ENCODE results near the gene GFM1. TPM values are rescaled to one million over a fixed set of nuclear protein-coding genes. Genes with fewer than 3 reads are reported as not detected.

Gene GFM1
- total RNA-seq, 1 donor from 2014 or later, result 52.0 TPM

DNA sequence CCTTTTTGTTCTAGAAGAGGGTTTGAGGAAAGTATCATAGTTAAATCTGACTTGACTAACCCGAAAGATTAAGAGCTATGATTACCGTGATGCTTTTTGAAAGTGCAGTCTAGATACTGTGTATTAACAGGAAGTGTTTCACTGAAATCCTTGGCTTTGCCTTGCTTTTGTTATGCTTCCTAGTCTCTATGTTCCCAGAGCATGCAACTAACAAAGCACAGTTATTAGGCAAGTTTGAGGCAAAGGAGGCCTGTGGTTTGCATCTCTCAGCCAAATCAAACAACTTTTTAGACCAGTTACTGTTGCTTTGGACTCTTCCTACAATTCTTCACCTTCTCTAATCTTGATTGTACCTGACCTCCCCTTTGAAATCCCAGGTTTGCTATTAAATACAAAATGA is 24.2 kb downstream of the GFM1 start:
- TF ChIP-seq, protein P1, sequence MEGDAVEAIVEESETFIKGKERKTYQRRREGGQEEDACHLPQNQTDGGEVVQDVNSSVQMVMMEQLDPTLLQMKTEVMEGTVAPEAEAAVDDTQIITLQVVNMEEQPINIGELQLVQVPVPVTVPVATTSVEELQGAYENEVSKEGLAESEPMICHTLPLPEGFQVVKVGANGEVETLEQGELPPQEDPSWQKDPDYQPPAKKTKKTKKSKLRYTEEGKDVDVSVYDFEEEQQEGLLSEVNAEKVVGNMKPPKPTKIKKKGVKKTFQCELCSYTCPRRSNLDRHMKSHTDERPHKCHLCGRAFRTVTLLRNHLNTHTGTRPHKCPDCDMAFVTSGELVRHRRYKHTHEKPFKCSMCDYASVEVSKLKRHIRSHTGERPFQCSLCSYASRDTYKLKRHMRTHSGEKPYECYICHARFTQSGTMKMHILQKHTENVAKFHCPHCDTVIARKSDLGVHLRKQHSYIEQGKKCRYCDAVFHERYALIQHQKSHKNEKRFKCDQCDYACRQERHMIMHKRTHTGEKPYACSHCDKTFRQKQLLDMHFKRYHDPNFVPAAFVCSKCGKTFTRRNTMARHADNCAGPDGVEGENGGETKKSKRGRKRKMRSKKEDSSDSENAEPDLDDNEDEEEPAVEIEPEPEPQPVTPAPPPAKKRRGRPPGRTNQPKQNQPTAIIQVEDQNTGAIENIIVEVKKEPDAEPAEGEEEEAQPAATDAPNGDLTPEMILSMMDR (IDR thresholded peaks at IDR 0.05), result no peak
- TF ChIP-seq EZH2phosphoT487 (IDR thresholded peaks at IDR 0.05) (no peak), EZH2 (IDR thresholded peaks at IDR 0.05) (no peak)
- peaks cover 10% of the 10 kb centered on the region for H3F3A ChIP-seq (ENCODE audit: low read depth)
- H4K20me1 ChIP-seq (ENCODE audit: low read depth), result no peaks in the 10 kb centered on the region
- H3K36me3 Mint-ChIP-seq, result peaks cover 10% of the 10 kb centered on the region
- peaks cover 2% of the 10 kb centered on the region for H3K27me3 Mint-ChIP-seq (ENCODE audit: insufficient read depth, low read depth)
- H3K4me2 ChIP-seq, result no peak overlapping the region
- peaks cover 15% of the 10 kb centered on the region for H3K36me3 ChIP-seq
- H3K9me3 Mint-ChIP-seq, result no peaks in the 10 kb centered on the region
- no peaks in the 10 kb centered on the region for H3K27me3 ChIP-seq
- no peak overlapping the region for H3K9ac ChIP-seq
- no peak overlapping the region for H3K4me3 ChIP-seq
- H3K4me1 Mint-ChIP-seq, result peaks cover 13% of the 10 kb centered on the region
- peaks cover 9% of the 10 kb centered on the region for H3K4me1 ChIP-seq
- H3K79me2 ChIP-seq (ENCODE audit: low read depth), result no peaks in the 10 kb centered on the region
- no peak overlapping the region for H2AFZ ChIP-seq (replicated peaks)
- no peaks in the 10 kb centered on the region for H3K9me3 ChIP-seq (ENCODE audit: low read depth)
- no peak overlapping the region for H3K27ac Mint-ChIP-seq
- no peak overlapping the region for H3K27ac ChIP-seq
- no peak overlapping the region for H3K4me3 Mint-ChIP-seq
- no peak for DNase-seq (ENCODE audit: low spot score)

DNA sequence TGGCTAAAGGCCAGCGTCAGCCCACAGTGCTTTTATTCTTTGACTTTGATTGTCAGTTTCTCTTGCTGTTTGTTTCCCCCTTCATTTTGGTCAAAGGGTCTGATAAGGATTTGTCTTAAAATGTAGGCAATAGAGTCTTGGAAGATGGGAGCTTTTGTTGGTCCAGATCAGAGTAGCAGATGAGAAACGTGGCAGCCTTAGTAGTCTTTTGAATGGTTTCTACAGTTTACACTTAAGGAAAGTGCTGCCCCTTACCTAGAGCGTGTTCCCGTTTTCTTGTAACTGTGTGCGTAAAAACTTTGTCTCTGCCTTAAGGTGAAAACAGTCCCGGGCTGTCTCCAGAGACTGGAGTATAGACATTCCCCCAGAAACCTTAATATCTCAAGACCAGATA is 27.5 kb downstream of the GFM1 start:
- H3K4me2 ChIP-seq, result peak overlapping the region; percentile 77
- H3K4me3 Mint-ChIP-seq, result peak overlapping the region; percentile 87
- peak overlapping the region; percentile 60 for H3K4me3 ChIP-seq
- no peaks in the 10 kb centered on the region for H4K20me1 ChIP-seq (ENCODE audit: low read depth)
- H3K27me3 Mint-ChIP-seq (ENCODE audit: insufficient read depth, low read depth), result peaks cover 2% of the 10 kb centered on the region
- H3K27ac Mint-ChIP-seq, result no peak overlapping the region
- no peak for DNase-seq (ENCODE audit: low spot score)
- peak overlapping the region; percentile 54 for H3K9ac ChIP-seq
- no peaks in the 10 kb centered on the region for H3K27me3 ChIP-seq
- H3K36me3 ChIP-seq, result peaks cover 13% of the 10 kb centered on the region
- TF ChIP-seq, protein P1 (IDR thresholded peaks at IDR 0.05), result no peak
- TF ChIP-seq EZH2 (IDR thresholded peaks at IDR 0.05), result no peak
- no peak for TF ChIP-seq EZH2phosphoT487 (IDR thresholded peaks at IDR 0.05)
- peak overlapping the region; percentile 83 for H2AFZ ChIP-seq (replicated peaks)
- no peaks in the 10 kb centered on the region for H3K79me2 ChIP-seq (ENCODE audit: low read depth)
- H3K36me3 Mint-ChIP-seq, result peaks cover 6% of the 10 kb centered on the region
- H3K27ac ChIP-seq, result no peak overlapping the region
- H3K4me1 ChIP-seq, result peaks cover 9% of the 10 kb centered on the region
- no peaks in the 10 kb centered on the region for H3K9me3 ChIP-seq (ENCODE audit: low read depth)
- no peaks in the 10 kb centered on the region for H3K9me3 Mint-ChIP-seq
- H3K4me1 Mint-ChIP-seq, result peaks cover 13% of the 10 kb centered on the region
- H3F3A ChIP-seq (ENCODE audit: low read depth), result peaks cover 10% of the 10 kb centered on the region

DNA sequence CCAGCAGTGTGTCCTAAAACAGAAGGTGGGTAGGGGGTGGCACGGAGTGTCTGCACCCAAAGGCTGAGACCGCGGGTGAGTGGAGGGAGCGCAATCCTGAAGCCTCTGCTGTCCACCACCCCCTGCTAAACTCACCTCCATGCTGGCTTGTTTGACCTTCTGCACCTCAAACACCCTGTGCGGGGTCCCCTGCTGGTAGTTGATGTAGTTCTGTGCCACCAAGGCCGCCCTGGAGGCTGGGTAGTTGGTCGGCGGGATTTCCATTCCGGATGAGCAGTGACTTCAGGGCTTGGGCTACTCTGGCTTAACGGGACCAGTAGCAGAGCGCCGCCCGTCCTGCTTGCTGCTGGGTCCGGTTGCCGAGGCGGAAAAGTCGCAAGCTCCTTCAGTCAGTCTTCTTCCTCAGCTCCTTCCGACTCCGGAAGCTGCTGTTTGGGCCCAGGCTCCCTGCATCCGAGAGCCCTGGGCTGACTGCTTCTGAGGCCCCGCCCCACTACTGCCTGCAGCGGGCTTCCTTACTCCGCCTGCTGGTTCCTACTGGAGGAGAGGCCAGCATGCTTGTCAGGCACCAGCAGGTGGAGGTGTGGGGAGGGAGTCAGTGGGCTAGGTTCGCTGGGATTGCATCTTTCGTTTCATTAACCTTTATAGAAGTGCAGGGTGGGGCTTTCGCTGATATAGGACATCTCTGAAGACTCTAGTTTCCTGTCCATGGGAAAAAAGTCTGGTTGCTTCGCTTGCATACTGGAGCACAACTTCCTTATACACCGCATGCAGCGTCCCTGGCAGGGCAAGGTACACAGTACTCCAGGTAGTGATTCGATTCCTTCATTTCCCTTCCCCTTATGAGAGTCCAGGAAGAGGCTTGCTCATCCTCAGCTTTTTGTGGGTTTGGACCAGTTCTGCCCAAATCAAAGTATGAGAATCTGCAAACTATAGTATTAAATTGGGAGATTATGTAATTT is 28.2 kb downstream of the GFM1 start, which contains the start of gene LXN:
Gene LXN, minus strand, starts transcription at position 434 of the 962 bp plus-strand sequence. Its CDS starts 170 bp downstream, at position 264.
- H3K4me2 ChIP-seq, result peak within 1 kb of the TSS; percentile 77
- peak within 1 kb of the TSS; percentile 54 for H3K9ac ChIP-seq
- H3K4me1 ChIP-seq, result peaks cover 9% of the 10 kb centered on the region
- Mint-ChIP-seq H3K9me3 (no peaks in the 10 kb centered on the region), H3K36me3 (peaks cover 6% of the 10 kb centered on the region), H3K27me3 (ENCODE audit: insufficient read depth, low read depth) (peaks cover 2% of the 10 kb centered on the region), H3K4me1 (peaks cover 13% of the 10 kb centered on the region), H3K27ac (peak within 1 kb of the TSS; percentile 87), H3K4me3 (peak within 1 kb of the TSS; percentile 87)
- DNase-seq (ENCODE audit: low spot score), result peak; percentile 94
- H4K20me1 ChIP-seq (ENCODE audit: low read depth), result no peaks in the 10 kb centered on the region
- H3K79me2 ChIP-seq (ENCODE audit: low read depth), result no peaks in the 10 kb centered on the region
- no peaks in the 10 kb centered on the region for H3K9me3 ChIP-seq (ENCODE audit: low read depth)
- H3K27me3 ChIP-seq, result no peaks in the 10 kb centered on the region
- TF ChIP-seq, protein P1 (IDR thresholded peaks at IDR 0.05), result peak; percentile 73
- TF ChIP-seq EZH2 (IDR thresholded peaks at IDR 0.05), result no peak
- peaks cover 10% of the 10 kb centered on the region for H3F3A ChIP-seq (ENCODE audit: low read depth)
- peaks cover 7% of the 10 kb centered on the region for H3K36me3 ChIP-seq
- peak within 1 kb of the TSS; percentile 83 for H2AFZ ChIP-seq (replicated peaks)
- no peak within 1 kb of the TSS for H3K27ac ChIP-seq
- H3K4me3 ChIP-seq, result peak within 1 kb of the TSS; percentile 60
